Right lobe of liver (tissue), 4 donors: ENCODE measurements around the gene MMD2.

ENCODE experiments used
- CTCF ChIP-seq, 4 donors: fragments of 200-600 bp in 3 of 4; fragments of 450-650 bp in 1 of 4; IDR thresholded peaks; one replicate each; pipeline versions ENCODE4 v1.5.1 to v1.8.0; 2016 to 2022; ENCODE audit warnings: antibody characterized with exemption in 4 of 4, mild to moderate bottlenecking in 2 of 4
- POLR2A ChIP-seq: fragments of 450-650 bp; IDR thresholded peaks from one replicate; pipeline ENCODE4 v1.6.1; 2017; ENCODE audit warnings: antibody characterized with exemption, mild to moderate bottlenecking
- donor health status: DM: no; HTN: no; CAD: no.
- donor health status: DM: no; HTN: no; CAD: no.
- donor health status: DM: no; HTN: yes; CAD: no.

DNA sequence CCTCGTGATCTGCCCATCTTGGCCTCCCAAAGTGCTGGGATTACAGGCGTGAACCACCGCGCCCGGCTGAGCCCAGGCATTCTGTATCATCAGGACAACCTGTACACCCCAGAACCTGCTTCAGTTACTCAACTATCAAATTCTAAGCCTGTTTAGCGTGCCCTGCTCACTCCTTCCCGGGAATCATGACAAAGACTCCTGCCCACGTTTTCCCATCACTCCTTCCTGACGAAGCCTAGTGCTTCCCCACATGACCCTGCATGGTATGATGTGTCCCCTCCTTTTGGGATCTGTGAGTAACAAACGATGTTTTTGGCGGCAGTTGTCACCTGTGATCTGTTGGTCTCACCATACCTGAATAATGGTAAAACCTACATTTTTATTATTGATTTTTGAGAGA is 63.2 kb downstream of the MMD2 start:
- TF ChIP-seq POLR2A, result no peak
- no peak for TF ChIP-seq CTCF (IDR thresholded peaks at IDR 0.05)
